DOHH2 (cell line): Measurements from ENCODE around the gene MID2.

Source experiments
- H3F3A ChIP-seq: fragments of 200-600 bp; sonication (generic), shearing (Covaris generic); 2 replicates; pipeline ENCODE4 v1.6.0; 2016; ENCODE audit warnings: antibody characterized with exemption, mild to moderate bottlenecking; ENCODE audit not compliant: control insufficient read depth, insufficient read depth
- H3K27ac ChIP-seq: fragments of 200-600 bp; sonication (generic); 2 replicates; pipeline ENCODE4 v1.5.1; 2014; ENCODE audit warnings: low read depth, mild to moderate bottlenecking, low read length, moderate library complexity
- H3K27me3 ChIP-seq: fragments of 200-600 bp; sonication (generic); 2 replicates; pipeline ENCODE4 v1.6.1; 2014; ENCODE audit warnings: mild to moderate bottlenecking, low read length, mixed read lengths; ENCODE audit not compliant: control insufficient read depth
- H3K36me3 ChIP-seq: fragments of 200-600 bp; sonication (generic); 2 replicates; pipeline ENCODE4 v1.6.1; 2014; ENCODE audit warnings: mild to moderate bottlenecking, low read length, moderate library complexity, mixed read lengths; ENCODE audit not compliant: control insufficient read depth
- H3K4me1 ChIP-seq: fragments of 200-600 bp; sonication (generic); 2 replicates; pipeline ENCODE4 v1.6.1; 2014; ENCODE audit warnings: mild to moderate bottlenecking, low read length, mixed read lengths; ENCODE audit not compliant: control insufficient read depth
- H3K4me2 ChIP-seq: fragments of 200-600 bp; sonication (generic); 2 replicates; pipeline ENCODE4 v1.6.0; 2014; ENCODE audit warnings: mild to moderate bottlenecking, low read length, moderate library complexity
- H3K4me3 ChIP-seq: fragments of 200-600 bp; sonication (generic); 2 replicates; pipeline ENCODE4 v1.5.1; 2014; ENCODE audit warnings: mild to moderate bottlenecking, low read length, mixed read lengths
- H3K79me2 ChIP-seq: fragments of 200-600 bp; sonication (generic); 2 replicates; pipeline ENCODE4 v1.6.1; 2014; ENCODE audit warnings: mild to moderate bottlenecking, low read length, mixed read lengths; ENCODE audit not compliant: control insufficient read depth
- H3K9me2 ChIP-seq: fragments of 200-600 bp; sonication (generic); replicated peaks from 2 replicates; pipeline ENCODE4 v1.6.1; 2014; ENCODE audit warnings: mild to moderate bottlenecking, low read length, mixed read lengths; ENCODE audit not compliant: control insufficient read depth
- H3K9me3 ChIP-seq: fragments of 200-600 bp; sonication (generic); 2 replicates; pipeline ENCODE4 v1.6.1; 2014; ENCODE audit warnings: antibody characterized with exemption, low read length, mixed read lengths; ENCODE audit not compliant: control insufficient read depth, insufficient read depth
- H4K20me1 ChIP-seq: fragments of 200-600 bp; sonication (generic); 2 replicates; pipeline ENCODE4 v1.6.0; 2014; ENCODE audit warnings: low read depth, mild to moderate bottlenecking, antibody characterized with exemption, low read length, moderate library complexity; ENCODE audit not compliant: control insufficient read depth, insufficient read depth
- CTCF ChIP-seq: fragments of 200-600 bp; sonication (generic); IDR thresholded peaks from one replicate; pipeline ENCODE4 v1.5.1; 2014; ENCODE audit warnings: antibody characterized with exemption, mild to moderate bottlenecking, low read depth, low read length; ENCODE audit not compliant: poor library complexity, severe bottlenecking
- EZH2phosphoT487 ChIP-seq: fragments of 200-600 bp; sonication (generic); IDR thresholded peaks from 2 replicates; pipeline ENCODE4 v1.6.1; 2017; ENCODE audit warnings: borderline replicate concordance, mild to moderate bottlenecking, antibody characterized with exemption, low read length, moderate library complexity, mixed read lengths

Gene MID2

DNA sequence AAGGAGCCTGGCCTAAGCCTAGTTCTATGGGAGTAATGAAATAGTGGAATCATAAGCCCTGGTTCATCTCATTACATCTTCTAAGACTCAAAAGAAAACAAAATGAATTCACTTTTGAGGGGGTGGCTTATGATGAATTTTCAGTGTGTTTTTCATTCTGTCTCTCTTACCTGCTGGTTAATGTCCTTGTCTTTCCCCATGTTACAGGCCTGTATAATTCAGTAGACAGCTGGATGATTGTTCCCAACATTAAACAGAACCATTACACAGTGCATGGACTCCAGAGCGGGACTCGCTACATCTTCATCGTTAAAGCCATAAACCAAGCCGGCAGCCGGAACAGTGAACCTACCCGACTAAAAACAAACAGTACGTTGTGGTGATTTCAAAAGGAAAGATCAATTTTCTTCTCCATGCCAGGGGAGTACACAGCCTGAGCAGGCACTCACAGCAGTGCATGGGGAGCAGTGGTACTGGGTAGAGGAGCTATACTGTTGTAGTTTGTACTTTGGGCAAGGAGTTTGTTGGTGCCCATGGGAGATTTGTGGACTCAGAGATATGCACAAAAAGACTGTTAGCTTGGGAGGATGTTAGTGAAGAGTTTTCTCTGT, 98.6 kb downstream of the MID2 start:
- H3K4me2 ChIP-seq = no peak overlapping the region
- H3K27me3 ChIP-seq = no peaks in the 10 kb centered on the region
- no peak overlapping the region for H3K4me3 ChIP-seq
- no peak overlapping the region for H3K27ac ChIP-seq
- H3K9me2 ChIP-seq = no peaks in the 10 kb centered on the region
- TF ChIP-seq CTCF (no peak), EZH2phosphoT487 (no peak)
- no peaks in the 10 kb centered on the region for H3K79me2 ChIP-seq
- H3F3A ChIP-seq = no peaks in the 10 kb centered on the region
- no peaks in the 10 kb centered on the region for H4K20me1 ChIP-seq
- H3K9me3 ChIP-seq = no peaks in the 10 kb centered on the region
- H3K36me3 ChIP-seq = no peaks in the 10 kb centered on the region
- H3K4me1 ChIP-seq = no peaks in the 10 kb centered on the region

DNA sequence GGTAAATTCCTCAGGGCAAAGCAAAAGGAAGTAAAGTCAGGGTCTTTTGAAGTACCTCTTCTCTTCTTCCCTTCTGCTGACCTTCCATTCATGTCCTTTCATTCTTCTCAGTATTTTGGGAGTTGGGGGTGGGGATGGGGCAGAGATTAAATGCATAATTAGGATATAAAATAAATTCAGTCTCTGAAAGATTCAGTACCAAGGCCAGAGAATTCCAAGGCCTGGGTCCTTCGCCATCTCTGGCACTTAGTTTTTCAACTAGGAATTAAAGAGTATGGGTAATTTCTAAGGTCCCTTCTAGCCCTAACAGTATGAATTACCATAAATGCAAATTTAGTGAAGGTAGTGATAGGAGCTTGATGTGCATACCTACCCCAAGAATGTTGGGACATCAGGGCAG, 108.6 kb downstream of the MID2 start:
- H3F3A ChIP-seq = no peaks in the 10 kb centered on the region
- no peak overlapping the region for H3K4me2 ChIP-seq
- no peaks in the 10 kb centered on the region for H3K9me3 ChIP-seq
- no peaks in the 10 kb centered on the region for H3K79me2 ChIP-seq
- H4K20me1 ChIP-seq = no peaks in the 10 kb centered on the region
- TF ChIP-seq CTCF (no peak), EZH2phosphoT487 (no peak)
- no peaks in the 10 kb centered on the region for H3K36me3 ChIP-seq
- H3K27me3 ChIP-seq = no peaks in the 10 kb centered on the region
- no peaks in the 10 kb centered on the region for H3K4me1 ChIP-seq
- H3K27ac ChIP-seq = no peak overlapping the region
- no peaks in the 10 kb centered on the region for H3K9me2 ChIP-seq
- no peak overlapping the region for H3K4me3 ChIP-seq

DNA sequence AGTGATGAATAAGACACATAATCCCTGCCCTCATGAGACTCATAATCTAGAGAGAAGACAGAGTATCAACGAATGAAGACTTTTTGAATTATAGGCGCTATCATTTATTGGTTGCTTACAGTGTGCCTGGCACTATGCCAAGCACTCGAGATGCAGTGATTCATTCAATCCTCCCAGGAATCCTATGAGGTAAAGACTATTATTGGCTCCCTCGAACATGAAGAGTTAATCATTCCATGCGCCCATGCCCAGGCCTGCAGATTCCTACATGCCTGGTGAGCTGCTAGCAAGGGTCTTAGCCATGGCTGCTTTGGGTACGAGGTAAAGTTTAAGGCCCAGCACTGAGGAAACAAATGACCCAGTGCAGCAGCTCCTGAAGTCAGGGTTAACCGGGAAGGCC, 109.5 kb downstream of the MID2 start:
- Histone ChIP-seq H3K36me3 (no peaks in the 10 kb centered on the region), H3K27ac (no peak overlapping the region), H4K20me1 (no peaks in the 10 kb centered on the region), H3K9me2 (no peaks in the 10 kb centered on the region), H3F3A (no peaks in the 10 kb centered on the region), H3K4me2 (no peak overlapping the region), H3K79me2 (no peaks in the 10 kb centered on the region), H3K9me3 (no peaks in the 10 kb centered on the region), H3K4me3 (no peak overlapping the region), H3K27me3 (no peaks in the 10 kb centered on the region), H3K4me1 (no peaks in the 10 kb centered on the region)
- no peak for TF ChIP-seq CTCF
- TF ChIP-seq EZH2phosphoT487 = no peak
